WTC11 (cell line): ENCODE measurements around the gene SLC7A5.
"Not testable (repeated sequence)": the region's sequence is repeated elsewhere in the genome, so short reads cannot be mapped to it uniquely, and the experiment has no call there.

ENCODE experiments used
- CREM ChIP-seq: sonication (generic); formaldehyde crosslinking; IDR thresholded peaks from 2 replicates; pipeline ENCODE4 v1.8.1; 2022; ENCODE audit warnings: mild to moderate bottlenecking, missing genetic modification reagents, moderate library complexity
- CTCF ChIP-seq: fragments of 200-600 bp; IDR thresholded peaks from 2 replicates; pipeline ENCODE4 v1.8.0; 2022; ENCODE audit warnings: antibody characterized with exemption
- EMX1 ChIP-seq: fragments of 250-450 bp; sonication (Bioruptor Pico); IDR thresholded peaks from 2 replicates; pipeline ENCODE4 v1.8.0; 2021; ENCODE audit warnings: mild to moderate bottlenecking
- PRDM15 ChIP-seq: sonication (generic); formaldehyde crosslinking; IDR thresholded peaks from 2 replicates; pipeline ENCODE4 v1.8.0; 2022; ENCODE audit warnings: missing genetic modification reagents
- TCF7 ChIP-seq: sonication (generic); formaldehyde crosslinking; IDR thresholded peaks from 2 replicates; pipeline ENCODE4 v1.8.0; 2022; ENCODE audit warnings: mild to moderate bottlenecking, low read depth, missing genetic modification reagents, moderate library complexity
- TF ChIP-seq, protein P1 (sequence below): sonication (generic); formaldehyde crosslinking; IDR thresholded peaks from 2 replicates; pipeline ENCODE4 v1.8.1; 2022; ENCODE audit warnings: mild to moderate bottlenecking, moderate library complexity, missing genetic modification reagents

GRCh38 chr16:87887931-87888330, 18.6 kb upstream of the SLC7A5 start:
- TF ChIP-seq PRDM15; EMX1 (CRISPR knock-in tag); CREM (CRISPR knock-in tag); TCF7; CTCF: not testable (repeated sequence)
- TF ChIP-seq, protein P1, sequence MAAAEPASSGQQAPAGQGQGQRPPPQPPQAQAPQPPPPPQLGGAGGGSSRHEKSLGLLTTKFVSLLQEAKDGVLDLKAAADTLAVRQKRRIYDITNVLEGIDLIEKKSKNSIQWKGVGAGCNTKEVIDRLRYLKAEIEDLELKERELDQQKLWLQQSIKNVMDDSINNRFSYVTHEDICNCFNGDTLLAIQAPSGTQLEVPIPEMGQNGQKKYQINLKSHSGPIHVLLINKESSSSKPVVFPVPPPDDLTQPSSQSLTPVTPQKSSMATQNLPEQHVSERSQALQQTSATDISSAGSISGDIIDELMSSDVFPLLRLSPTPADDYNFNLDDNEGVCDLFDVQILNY (CRISPR knock-in tag) = not testable (repeated sequence)
